NOMO-1 (cell line): ENCODE measurements around the gene ERF.
A peak's percentile ranks its signal among the peaks of the same experiment; 100 is the strongest.
"Not testable (repeated sequence)": the region's sequence is repeated elsewhere in the genome, so short reads cannot be mapped to it uniquely, and the experiment has no call there.

ENCODE experiments used
- DNase-seq, 2 experiments: peaks; one replicate each; lab custom pipeline; 2025; ENCODE audit not compliant: unreplicated experiment in 2 of 2; lab: John Stamatoyannopoulos, UW

ERF gene

DNA sequence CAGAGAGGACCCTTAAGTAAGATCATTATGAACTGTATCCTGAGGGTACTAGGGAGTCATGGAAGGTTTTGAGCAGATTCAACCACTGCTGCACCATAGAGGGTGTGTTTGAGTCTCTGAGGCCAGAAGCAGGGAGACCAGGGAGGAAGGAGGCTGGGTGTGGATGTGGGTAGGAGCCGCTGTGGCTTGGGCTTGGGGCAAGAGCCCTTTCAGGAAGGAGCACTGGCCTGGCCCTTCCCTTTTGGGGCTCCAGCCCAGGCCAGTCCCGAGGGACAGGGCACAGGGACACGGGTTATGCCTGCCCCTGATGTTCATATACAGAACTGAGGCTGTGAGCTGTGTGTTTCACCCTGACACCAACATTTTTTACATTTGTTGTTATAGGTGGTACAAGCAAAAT is 21.4 kb upstream of the ERF start:
- DNase-seq, result no peak

DNA sequence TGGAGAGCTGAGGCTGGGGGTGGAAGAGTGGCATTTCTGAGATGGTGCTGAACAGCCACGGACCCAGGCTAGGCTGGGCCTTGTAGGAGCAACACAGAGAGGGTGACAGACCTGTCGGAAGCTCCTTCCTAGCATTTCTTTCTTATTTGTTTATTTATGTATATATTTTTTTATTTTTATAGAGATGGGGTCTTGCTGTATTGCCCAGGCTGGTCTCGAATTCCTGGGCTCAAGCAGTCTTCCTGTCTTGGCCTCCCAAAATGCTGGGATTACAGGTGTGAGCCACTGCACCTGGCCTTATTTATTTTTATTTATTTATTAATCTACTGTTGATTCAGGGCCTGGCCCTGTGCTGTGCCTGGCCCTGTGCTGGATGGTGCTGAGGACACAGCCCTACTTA is 20.6 kb upstream of the ERF start:
- DNase-seq, result no peak

DNA sequence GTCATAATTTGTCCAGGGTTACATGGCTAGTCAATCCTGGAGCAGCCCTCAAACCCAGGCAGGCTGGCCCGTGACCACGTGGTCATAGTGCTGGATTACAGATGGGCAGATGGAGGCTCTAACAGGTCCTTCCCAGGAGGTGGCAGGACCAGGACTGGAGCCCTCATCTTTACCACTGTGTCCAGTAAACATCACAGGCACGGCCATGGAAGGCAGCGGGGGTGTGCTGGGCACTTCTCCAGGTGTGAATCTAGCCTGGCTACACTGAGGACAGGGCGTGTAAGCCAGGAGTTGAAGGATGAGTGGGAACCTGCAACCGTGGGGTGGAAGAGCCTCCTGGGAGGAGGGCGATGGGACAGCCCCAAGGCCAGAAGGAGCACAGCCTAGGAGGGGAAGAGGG is 20.2 kb upstream of the ERF start:
- no peak for DNase-seq

DNA sequence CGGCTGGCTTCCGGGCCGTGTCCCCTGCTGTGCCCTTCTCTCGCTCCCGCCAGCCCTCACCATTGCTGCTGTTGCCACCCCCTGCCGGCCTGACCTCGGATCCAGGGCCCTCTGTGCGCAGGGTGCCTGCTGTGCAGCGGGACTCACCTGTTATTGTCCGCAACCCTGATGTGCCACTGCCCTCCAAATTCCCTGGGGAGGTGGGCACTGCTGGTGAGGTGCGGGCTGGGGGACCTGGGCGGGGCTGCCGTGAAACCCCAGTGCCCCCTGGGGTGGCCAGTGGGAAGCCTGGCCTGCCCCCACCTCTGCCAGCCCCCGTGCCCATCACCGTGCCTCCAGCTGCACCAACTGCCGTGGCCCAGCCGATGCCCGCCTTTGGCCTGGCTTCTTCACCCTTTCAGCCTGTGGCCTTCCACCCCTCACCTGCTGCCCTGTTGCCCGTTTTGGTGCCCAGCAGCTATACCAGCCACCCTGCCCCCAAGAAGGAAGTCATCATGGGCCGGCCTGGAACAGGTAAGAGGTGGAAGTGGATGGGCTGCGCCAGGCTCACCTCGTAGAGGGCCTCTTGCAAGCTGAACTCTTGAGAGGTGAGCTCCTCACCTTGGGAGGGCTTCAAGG is 19.2 kb upstream of the ERF start:
- DNase-seq, result no peak

DNA sequence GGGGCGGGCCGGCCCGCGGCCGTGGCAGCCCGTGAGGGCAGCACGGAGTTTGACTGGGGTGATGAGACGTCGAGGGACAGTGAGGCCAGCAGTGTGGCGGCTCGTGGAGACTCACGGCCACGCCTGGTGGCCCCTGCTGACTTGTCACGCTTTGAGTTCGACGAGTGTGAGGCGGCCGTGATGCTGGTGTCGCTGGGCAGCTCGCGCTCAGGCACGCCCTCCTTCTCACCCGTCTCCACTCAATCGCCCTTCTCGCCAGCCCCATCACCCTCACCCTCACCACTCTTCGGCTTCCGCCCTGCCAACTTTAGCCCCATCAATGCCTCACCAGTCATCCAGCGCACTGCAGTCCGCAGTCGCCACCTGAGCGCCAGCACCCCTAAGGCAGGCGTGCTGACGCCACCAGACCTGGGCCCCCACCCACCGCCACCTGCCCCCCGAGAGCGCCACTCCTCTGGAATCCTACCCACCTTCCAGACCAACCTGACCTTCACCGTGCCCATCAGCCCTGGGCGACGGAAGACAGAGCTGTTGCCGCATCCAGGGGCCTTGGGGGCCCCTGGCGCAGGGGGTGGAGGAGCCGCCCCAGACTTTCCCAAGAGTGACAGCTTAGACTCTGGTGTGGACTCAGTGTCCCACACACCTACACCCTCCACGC is 18.6 kb upstream of the ERF start:
- no peak for DNase-seq

DNA sequence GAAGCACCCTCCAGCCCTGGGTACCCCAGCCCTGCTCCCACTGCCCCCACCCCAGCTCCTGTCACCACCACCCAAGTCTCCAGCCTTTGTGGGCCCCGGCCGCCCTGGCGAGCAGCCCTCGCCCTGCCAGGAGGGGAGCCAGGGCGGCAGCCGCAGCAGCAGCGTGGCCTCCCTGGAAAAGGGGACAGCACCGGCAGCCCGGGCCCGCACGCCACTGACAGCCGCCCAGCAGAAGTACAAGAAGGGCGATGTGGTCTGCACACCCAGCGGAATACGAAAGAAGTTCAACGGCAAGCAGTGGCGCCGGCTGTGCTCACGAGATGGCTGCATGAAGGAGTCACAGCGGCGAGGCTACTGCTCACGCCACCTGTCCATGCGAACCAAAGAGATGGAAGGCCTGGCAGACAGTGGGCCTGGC is 18.1 kb upstream of the ERF start:
- no peak for DNase-seq

DNA sequence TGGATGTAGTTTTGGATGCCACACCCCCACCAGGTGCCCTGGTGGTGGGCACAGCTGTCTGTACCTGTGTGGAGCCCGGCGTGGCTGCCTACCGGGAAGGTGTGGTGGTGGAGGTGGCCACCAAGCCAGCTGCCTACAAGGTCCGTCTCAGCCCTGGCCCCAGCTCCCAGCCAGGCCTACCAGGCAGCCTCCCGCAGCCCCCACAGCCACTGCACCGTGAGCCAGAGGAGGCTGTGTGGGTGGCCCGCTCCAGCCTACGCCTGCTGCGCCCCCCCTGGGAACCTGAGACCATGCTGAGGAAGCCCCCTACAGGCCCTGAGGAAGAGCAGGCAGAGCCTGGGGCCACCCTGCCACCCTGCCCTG is 17.6 kb upstream of the ERF start:
- no peak for DNase-seq

DNA sequence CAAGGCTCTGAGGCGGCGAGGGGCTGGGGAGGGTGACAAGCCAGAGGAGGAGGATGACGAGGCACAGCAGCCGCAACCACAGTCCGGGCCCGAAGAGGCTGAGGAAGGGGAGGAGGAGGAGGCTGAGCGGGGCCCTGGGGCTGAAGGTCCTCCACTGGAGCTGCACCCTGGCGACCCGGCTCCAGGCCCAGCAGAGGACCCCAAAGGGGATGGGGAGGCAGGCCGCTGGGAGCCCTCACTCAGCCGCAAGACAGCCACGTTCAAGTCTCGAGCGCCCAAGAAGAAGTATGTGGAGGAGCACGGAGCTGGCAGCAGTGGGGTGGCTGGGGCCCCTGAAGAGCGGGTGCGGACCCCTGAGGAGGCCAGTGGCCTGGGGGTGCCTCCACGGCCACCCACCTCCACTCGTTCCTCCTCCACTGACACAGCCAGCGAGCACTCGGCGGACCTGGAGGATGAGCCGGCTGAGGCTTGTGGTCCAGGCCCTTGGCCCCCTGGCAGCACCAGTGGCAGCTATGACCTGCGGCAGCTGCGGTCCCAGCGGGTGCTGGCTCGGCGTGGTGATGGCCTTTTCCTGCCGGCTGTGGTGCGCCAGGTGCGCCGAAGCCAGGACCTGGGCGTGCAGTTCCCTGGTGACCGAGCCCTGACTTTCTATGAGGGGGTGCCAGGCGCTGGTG is 17.1 kb upstream of the ERF start:
- no peak for DNase-seq

DNA sequence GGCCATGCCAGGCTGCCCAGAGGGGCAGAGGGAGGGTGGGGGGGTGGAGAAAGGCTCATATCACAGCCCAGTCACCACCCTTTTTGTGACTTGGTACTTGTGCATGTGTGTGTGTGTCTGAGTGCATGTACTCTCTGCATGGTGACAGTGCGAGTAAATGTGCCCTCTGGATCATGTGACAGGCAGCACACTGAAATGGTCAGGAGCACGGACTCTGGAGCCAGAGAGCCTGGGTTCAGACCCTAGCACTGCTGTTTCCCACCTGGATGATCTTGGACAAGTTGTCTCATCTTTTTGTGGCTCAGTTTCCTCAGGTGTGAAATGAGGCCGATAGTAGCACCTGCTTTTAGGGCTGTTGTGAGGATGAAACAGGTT is 16.1 kb upstream of the ERF start:
- DNase-seq, result no peak

DNA sequence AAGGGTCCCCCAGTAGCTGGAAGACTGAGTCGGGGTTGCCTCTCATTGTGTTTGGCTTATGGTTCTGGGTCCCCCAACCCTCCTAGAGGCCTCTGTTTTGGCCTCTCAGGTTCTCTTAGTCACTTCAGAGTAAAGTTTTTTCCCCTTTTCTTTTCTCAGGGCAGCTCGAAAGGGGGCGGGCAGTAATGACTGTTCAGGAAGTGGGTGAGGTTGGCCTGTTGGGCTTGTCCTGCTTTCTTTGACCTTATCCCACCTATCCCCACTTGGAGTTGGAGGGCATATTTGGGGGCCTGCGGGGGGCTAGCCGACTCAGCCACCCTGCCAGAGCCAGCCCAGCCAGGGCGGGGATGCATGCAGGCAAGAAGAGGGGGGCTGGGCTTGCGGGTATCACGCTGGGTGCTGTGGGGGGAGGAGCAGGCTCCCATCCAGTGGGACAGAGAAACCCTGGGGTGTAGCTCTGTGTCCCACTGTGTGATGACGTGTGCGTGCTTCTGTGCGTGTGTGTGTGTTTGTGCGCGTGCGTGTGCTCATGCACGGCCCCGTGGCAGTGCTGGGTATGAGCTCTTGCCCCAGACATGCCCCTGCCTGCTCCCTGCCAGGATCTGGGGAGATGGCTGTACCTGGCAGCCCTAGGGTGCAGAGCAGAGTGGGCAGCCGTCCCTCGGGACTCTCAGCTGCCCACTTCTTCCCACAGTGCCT is 15.6 kb upstream of the ERF start:
- peak; percentile 65 to 69 for DNase-seq

DNA sequence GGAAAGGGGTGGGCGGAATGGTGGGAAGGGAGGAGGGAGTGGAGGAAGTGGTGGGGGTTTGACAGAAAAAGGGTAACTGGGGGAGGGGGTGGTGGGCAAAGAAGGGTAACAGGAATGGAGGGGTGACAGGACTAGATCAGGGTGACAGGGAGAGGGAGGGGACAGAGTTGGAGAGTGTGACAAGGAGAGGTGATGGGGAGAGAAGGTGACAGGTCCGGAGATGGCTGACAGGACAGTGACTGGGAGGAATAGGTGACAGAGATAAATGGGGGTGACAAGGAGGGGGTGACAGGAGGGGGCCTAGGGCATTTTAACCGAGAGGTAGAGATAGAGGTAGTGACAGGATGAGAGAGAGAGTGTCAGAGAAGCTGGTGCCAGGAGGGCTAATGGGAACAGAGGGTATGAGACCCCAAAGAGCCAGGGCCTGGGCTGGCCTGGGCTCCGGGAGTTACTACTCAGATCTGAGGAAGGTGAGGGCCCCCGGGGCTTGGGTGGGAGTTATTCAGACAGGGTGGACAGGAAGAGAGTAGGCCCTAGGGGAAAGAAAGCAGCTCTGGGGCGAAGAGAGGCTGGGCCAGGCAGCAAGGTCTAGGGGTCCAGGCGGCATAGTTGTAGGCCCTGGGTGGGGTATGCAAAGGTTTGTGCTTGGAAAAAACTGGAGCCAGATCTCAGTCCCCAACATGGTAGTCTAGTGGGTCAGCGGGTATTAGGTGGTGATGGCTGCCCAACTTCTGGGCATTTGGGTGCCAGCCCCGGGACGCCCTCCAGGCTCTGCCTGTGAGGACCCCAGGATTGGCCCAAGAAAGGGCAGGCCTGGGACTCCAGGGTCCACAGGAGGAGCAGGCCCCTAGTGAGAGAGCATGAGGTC is 14.8 kb upstream of the ERF start:
- no peak for DNase-seq

DNA sequence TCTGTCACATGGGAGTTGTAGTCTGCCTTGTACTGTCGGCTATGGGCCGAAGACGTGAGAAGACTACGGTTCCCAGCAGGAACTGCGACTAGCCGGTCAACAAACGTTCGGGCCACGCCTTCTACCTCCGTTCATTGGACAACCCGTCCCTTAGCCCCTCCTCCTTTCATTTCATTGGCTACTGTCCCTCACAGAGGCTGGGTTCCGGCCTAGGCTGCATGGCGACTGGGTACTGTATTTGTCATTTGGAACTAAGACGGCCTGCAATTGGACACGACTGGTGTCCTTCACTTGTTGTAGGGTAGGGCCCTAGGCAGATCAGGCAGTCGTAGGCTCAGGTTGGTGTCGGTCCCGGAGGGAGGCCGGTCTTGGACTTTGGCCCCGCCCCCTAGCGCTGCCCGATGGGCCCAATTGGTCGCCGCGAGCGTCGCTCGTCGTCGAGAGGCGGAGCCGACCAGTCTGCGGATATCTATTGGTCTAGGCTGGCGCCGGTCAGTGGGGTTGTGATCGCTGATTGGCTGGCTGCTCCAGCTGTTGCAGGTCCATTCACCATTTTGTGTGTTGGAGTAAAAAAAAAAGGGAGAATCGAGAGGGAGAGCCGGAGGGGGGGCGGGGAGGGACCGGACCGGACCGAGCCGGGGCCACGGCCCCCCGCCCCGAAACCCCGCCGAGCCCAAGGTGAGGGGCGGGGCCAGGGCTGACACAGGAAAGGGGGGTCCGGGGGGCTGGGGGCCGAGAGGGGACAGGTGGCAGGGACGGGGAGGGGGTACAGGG is 14.0 kb upstream of the ERF start, which contains the start of gene CIC:
Gene CIC, plus strand, starts transcription at position 549 of the 774 bp plus-strand sequence. CDS start 2,532 bp downstream, outside the sequence.
- peak; percentile 100 for DNase-seq

DNA sequence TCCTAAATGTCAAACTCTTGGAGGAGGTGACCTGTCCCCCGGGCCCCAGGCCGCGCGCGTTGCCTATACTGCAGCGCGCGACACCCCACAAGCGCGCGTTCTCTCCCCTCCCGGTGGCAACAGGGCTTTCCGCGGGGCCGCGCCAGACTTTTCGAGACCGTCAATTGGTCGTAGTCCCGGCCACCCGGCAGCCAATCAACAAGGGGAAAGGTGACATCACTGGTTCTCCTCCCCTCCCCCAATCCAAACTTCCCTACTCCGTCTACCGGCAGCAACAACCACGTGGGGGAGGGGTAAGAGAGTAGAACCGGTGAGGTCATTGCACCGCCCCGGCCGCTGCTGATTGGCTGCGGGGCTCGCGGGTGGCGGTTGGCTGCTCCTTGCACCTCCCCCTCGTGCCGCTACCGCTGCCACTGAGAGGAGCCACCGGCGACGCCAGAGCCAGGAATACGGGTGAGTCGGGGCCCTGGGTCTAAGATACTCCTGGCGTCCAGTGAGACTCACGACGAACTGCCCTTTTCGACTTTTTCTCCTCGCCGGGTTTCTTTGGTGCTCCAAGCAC is 13.3 kb upstream of the ERF start:
- peak; percentile 100 for DNase-seq

DNA sequence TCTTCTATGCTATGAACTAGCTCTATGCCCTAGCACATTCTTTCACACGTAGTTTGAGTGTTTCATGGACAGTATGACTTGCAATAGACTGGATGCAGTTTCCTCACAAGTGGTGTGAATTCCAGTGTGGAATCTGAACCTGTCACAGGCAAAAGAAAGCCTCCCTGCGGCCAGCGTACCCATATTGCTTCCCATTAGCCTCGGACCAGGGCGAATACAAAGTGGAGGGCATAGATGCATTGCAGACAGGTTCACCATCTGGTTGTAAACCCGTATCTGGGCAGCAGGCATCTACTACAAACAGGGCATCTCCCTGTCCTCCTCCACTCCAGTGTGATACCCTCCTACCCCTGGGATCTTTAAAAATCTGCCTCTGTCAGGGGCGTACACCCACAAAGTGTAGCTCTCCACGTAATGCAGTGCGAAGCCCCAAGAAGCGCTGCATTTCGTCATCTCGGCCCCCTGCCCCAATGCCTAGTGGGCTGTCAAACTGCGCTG is 12.8 kb upstream of the ERF start:
- no peak for DNase-seq

DNA sequence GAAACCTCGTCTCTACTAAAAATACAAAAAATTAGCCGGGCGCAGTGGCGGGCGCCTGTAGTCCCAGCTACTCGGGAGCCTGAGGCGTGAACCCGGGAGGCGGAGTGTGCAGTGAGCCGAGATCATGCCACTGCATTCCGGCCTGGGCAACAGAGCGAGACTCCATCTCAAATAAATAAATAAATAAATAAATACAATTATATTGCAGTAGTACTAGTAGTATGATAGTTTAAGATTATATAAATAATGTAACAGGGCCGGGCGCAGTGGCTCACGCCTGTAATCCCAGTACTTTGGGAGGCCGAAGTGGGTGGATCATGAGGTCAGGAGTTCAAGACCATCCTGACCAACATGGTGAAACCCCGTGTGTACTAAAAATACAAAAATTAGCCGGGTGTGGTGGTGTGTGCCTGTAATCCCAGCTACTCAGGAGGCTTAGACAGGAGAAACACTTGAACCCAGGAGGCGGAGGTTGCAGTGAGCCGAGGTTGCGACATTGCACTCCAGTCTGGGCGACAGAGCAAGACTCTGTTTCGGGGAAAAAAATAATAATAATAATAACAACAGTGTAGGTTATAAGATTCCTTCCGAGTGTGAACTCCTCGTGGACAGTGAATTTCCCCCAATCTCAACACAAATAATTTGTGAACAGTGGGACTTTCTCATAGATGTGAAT is 12.1 kb upstream of the ERF start:
- DNase-seq, result not testable (repeated sequence)

DNA sequence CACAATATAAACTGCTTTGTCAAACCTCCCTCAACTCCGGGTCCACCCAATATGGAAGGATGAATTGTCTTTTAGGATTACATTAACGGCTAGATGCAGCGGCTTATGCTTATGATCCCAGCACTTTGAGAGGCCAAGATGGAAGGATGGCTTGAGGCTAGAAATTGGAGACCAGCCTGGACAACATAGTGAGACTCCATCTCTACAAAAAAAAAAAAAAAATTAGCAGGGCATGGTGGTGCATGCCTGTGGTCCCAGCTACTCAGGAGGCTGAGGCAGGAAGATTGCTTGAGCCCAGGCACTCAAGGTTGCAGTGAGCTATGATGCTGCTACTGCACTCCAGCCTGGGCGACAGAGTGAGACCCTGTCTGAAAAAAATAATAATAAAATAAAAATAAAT is 11.2 kb upstream of the ERF start:
- not testable (repeated sequence) for DNase-seq

DNA sequence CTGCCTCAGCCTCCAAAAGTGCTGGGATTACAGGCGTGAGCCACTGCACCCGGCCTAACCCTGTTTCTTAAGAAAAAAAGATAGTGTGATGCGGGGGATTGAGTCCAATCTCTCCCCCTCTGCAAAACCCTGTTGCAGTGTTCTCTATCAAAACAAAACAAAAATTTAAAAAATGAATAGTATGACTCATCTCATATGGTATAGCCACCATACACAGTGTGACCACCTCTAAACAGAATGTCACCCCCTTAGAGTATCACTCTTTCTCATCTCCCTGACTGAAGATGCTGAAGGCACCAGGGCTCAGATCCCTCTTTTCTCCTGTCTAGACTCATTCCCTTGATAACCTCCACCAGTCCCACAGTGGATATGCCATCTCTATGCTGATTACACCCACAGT is 6.8 kb upstream of the ERF start:
- DNase-seq, result no peak

DNA sequence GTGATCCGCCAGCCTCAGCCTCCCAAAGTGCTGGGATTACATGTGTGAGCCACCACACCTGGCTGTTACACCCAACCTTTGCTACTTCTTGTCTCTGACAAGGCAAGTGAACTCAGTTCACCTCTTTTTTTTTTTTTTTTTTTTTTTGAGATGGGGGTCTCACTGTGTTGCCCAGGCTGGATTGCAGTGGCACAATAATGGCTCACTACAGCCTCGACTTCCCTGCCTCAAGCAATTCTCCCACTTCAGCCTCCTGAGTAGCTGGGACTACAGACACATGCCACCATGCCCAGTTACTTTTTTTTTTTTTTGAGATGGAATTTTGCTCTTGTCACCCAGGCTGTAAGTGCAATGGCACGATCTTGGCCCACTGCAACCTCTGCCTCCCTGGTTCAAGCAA is 2.9 kb upstream of the ERF start:
- DNase-seq, result not testable (repeated sequence)
